ENCODE measurements around the gene HERC2.

Gene HERC2

GRCh38 chr15:28114721-28115622, 207.0 kb downstream of the HERC2 start:
- no peak for DNase-seq (ENCODE audit: low read depth in 2 of 2, low spot score in 1 of 2)

- no peak for DNase-seq (ENCODE audit: low read depth in 2 of 2, low spot score in 1 of 2)
These were observed 207.9 kb downstream of the HERC2 start for GRCh38 chr15:28114114-28114455.

- DNase-seq (ENCODE audit: low read depth in 2 of 2, low spot score in 1 of 2), result no peak
These were observed 208.4 kb downstream of the HERC2 start for GRCh38 chr15:28113394-28114113.

- no peak for DNase-seq (ENCODE audit: low read depth in 2 of 2, low spot score in 1 of 2)
These were observed 209.0 kb downstream of the HERC2 start for GRCh38 chr15:28112962-28113361.

GRCh38 chr15:28112101-28112760, 209.7 kb downstream of the HERC2 start:
- no peak for DNase-seq (ENCODE audit: low read depth in 2 of 2, low spot score in 1 of 2)

GRCh38 chr15:28111543-28111942, 210.4 kb downstream of the HERC2 start:
- no peak for DNase-seq (ENCODE audit: low read depth in 2 of 2, low spot score in 1 of 2)

- DNase-seq (ENCODE audit: low read depth in 2 of 2, low spot score in 1 of 2), result no peak
These were observed 211.5 kb downstream of the HERC2 start for GRCh38 chr15:28110481-28110881.

GRCh38 chr15:28109626-28110455, 212.1 kb downstream of the HERC2 start:
- no peak for DNase-seq (ENCODE audit: low read depth in 2 of 2, low spot score in 1 of 2)

- DNase-seq (ENCODE audit: low read depth in 2 of 2, low spot score in 1 of 2), result no peak
These were observed 214.1 kb downstream of the HERC2 start for GRCh38 chr15:28107904-28108275.

GRCh38 chr15:28107111-28107903, 214.7 kb downstream of the HERC2 start:
- no peak for DNase-seq (ENCODE audit: low read depth in 2 of 2, low spot score in 1 of 2)

- DNase-seq (ENCODE audit: low read depth in 2 of 2, low spot score in 1 of 2), result no peak
These were observed 215.5 kb downstream of the HERC2 start for GRCh38 chr15:28106294-28107110.

GRCh38 chr15:28105793-28106192, 216.2 kb downstream of the HERC2 start:
- DNase-seq (ENCODE audit: low read depth in 2 of 2, low spot score in 1 of 2), result no peak

GRCh38 chr15:28105224-28105791, 216.7 kb downstream of the HERC2 start:
- no peak for DNase-seq (ENCODE audit: low read depth in 2 of 2, low spot score in 1 of 2)

GRCh38 chr15:28104326-28104725, 217.7 kb downstream of the HERC2 start:
- no peak for DNase-seq (ENCODE audit: low read depth in 2 of 2, low spot score in 1 of 2)

- no peak for DNase-seq (ENCODE audit: low read depth in 2 of 2, low spot score in 1 of 2)
These were observed 218.1 kb downstream of the HERC2 start for GRCh38 chr15:28103831-28104230.

GRCh38 chr15:28101983-28102441, 220.0 kb downstream of the HERC2 start:
- DNase-seq (ENCODE audit: low read depth in 2 of 2, low spot score in 1 of 2), result no peak

GRCh38 chr15:28101201-28101600, 220.8 kb downstream of the HERC2 start:
- DNase-seq (ENCODE audit: low read depth in 2 of 2, low spot score in 1 of 2), result no peak

- no peak for DNase-seq (ENCODE audit: low read depth in 2 of 2, low spot score in 1 of 2)
These were observed 221.3 kb downstream of the HERC2 start for GRCh38 chr15:28100516-28101195.

Data from stimulated activated CD8-positive, alpha-beta memory T cell treated with anti-CD3 and anti-CD28 coated beads, Interleukin-4, amount 100 ng/mL, for 4 hours (primary cell).